ENCODE data around the gene ZNF839.

- TF ChIP-seq POLR2AphosphoS5 (IDR thresholded peaks at IDR 0.05; ENCODE audit: low read depth, low read length): no peak
- no peak for TF ChIP-seq SIN3A (IDR thresholded peaks at IDR 0.05; ENCODE audit: borderline replicate concordance, insufficient read depth, low read length)
These were observed 19.2 kb downstream of the ZNF839 start for GRCh38 chr14:102338724-102339123.

All from PFSK-1 (cell line).